ENCODE results near the gene SMAD3. TPM values are rescaled to one million over a fixed set of nuclear protein-coding genes. Genes with fewer than 3 reads are reported as not detected.

The SMAD3 gene
- total RNA-seq, 2 donors from 2014 or later: 30.6 to 45.4 TPM

DNA sequence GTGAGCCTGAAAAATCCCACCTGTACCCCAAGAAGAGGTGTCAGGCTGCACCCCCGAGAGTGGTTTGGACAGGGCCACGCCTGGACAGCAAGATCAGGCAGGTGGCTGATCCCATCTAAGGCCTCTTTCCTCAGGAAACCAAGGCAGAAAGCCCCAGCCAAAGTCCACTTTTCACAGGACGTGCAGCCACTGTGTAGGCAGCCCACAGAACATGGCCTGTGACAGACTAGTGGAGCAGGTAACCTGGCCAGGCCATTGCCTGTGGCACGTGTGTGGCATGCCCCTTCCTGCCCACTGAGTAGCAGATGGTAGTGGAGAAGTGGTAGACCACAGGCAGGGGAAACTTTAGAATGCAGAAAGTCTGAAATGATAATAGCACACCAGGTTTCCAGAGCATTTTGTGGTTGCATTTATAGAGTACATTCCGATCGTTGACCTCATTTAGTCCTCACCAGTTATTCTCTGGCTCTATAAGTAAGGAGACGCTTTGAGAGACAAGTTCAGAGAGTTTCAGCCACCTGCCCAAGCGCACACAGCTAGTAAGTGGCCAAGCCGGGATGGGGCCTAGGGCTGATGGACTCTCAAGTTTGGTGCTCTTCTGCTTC lies 120.3 kb downstream of the SMAD3 start:
- no peaks in the 10 kb centered on the region for H3K27me3 ChIP-seq (replicated peaks; ENCODE audit: insufficient read depth)
- H3K4me3 ChIP-seq: no peak overlapping the region
- peak; percentile 85 for DNase-seq (ENCODE audit: low spot score)
- H3K36me3 ChIP-seq: no peaks in the 10 kb centered on the region
- WGBS: 29% methylated on average over 9 of the region's 9 CpGs
- H3K4me1 ChIP-seq (replicated peaks): peaks cover 25% of the 10 kb centered on the region
- peak overlapping the region; percentile 71 to 84 for H3K27ac ChIP-seq
- TF ChIP-seq POLR2A (IDR thresholded peaks at IDR 0.05): no peak
- TF ChIP-seq POLR2AphosphoS5 (IDR thresholded peaks at IDR 0.05): peak; percentile 78
- intact Hi-C loops (cut with DNase I): loop anchor here (5.0 kb wide), 2 partner anchors 48 to 118 kb away; partner anchors contain the start of gene SMAD3
- no peaks in the 10 kb centered on the region for H3K9me3 ChIP-seq

DNA sequence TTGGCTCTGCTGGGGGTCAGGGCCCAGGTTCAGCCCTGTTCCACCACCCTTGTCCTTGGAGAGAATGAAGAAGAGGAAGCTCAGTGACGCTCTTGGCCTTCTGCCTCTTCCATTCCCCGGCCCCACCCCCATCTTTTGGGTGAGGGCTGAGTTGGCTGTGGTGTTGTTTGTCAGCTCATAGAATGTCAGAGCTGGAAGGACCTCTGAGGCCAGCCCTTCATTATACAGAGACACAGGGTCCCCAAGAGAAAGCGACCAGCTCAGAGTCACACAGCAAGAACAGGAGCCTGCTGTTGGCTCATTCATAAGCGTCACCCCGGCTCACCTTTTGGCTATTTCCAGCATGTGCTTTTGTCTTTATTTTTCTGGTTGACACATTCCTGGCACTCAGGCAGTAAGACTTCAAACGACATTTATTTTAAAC lies 120.8 kb downstream of the SMAD3 start:
- Histone ChIP-seq H3K27ac (peak overlapping the region; percentile 71 to 84), H3K4me3 (no peak overlapping the region), H3K9me3 (no peaks in the 10 kb centered on the region), H3K36me3 (no peaks in the 10 kb centered on the region), H3K4me1 (replicated peaks) (peaks cover 25% of the 10 kb centered on the region), H3K27me3 (replicated peaks; ENCODE audit: insufficient read depth) (no peaks in the 10 kb centered on the region)
- peak; percentile 72 for DNase-seq (ENCODE audit: low spot score)
- 15% methylated on average over 6 of the region's 6 CpGs for WGBS
- intact Hi-C loops (cut with DNase I): loop anchor here (5.0 kb wide), 2 partner anchors 49 to 119 kb away; partner anchors contain the start of gene SMAD3
- TF ChIP-seq POLR2AphosphoS5 (IDR thresholded peaks at IDR 0.05): peak; percentile 79
- TF ChIP-seq, protein P1, sequence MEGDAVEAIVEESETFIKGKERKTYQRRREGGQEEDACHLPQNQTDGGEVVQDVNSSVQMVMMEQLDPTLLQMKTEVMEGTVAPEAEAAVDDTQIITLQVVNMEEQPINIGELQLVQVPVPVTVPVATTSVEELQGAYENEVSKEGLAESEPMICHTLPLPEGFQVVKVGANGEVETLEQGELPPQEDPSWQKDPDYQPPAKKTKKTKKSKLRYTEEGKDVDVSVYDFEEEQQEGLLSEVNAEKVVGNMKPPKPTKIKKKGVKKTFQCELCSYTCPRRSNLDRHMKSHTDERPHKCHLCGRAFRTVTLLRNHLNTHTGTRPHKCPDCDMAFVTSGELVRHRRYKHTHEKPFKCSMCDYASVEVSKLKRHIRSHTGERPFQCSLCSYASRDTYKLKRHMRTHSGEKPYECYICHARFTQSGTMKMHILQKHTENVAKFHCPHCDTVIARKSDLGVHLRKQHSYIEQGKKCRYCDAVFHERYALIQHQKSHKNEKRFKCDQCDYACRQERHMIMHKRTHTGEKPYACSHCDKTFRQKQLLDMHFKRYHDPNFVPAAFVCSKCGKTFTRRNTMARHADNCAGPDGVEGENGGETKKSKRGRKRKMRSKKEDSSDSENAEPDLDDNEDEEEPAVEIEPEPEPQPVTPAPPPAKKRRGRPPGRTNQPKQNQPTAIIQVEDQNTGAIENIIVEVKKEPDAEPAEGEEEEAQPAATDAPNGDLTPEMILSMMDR (IDR thresholded peaks at IDR 0.05): no peak

DNA sequence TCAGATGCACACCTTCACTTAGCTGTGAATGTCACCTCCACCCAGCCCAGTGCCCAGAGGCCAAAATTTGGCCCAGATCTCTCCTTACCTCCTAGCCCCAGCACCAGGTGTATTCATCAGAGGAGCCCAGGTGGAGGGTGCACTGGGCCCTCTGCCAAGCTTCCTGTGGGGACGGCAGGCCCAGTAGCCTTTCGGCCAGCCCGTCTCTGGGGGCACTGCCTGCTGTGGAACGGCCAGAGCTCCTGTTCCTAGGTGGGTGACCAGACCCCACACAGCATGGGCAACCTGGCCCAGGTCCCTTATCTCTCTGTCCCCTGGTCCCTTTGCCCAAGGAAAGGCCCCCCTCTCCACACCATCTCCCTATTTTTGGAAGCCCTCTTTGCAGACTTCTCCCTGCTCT lies 121.3 kb downstream of the SMAD3 start:
- Histone ChIP-seq H3K27ac (peak overlapping the region; percentile 71 to 84), H3K4me3 (no peak overlapping the region), H3K27me3 (replicated peaks; ENCODE audit: insufficient read depth) (no peaks in the 10 kb centered on the region), H3K9me3 (no peaks in the 10 kb centered on the region), H3K4me1 (replicated peaks) (peaks cover 25% of the 10 kb centered on the region), H3K36me3 (no peaks in the 10 kb centered on the region)
- TF ChIP-seq POLR2AphosphoS5 (IDR thresholded peaks at IDR 0.05): no peak
- no peak for TF ChIP-seq POLR2A (IDR thresholded peaks at IDR 0.05)
- TF ChIP-seq, protein P1 (IDR thresholded peaks at IDR 0.05): no peak
- DNase-seq (ENCODE audit: low spot score): peak; percentile 39
- WGBS: 38% methylated on average over 4 of the region's 4 CpGs
- intact Hi-C loops (cut with DNase I): loop anchor here (5.0 kb wide), 2 partner anchors 49 to 119 kb away; partner anchors contain the start of gene SMAD3

DNA sequence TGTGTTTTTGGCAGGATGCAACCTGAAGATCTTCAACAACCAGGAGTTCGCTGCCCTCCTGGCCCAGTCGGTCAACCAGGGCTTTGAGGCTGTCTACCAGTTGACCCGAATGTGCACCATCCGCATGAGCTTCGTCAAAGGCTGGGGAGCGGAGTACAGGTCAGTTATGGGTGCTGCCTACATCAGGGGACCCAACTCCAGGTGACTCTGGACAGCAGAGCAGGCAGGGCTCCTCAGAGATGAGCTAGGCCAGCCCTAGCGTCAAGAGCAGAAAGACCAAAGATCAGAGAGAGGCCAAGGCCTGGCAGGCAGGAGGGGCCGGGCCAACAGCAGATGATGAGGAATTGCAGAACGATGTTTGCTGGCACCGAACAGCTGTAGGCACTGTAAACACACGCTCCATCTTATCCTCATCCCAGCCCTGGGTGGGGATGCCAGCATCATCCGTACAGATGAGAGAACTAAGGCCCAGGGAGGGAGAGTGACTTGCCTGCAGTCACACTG lies 122.0 kb downstream of the SMAD3 start:
- no peak for DNase-seq (ENCODE audit: low spot score)
- H3K4me3 ChIP-seq: no peak overlapping the region
- H3K36me3 ChIP-seq: no peaks in the 10 kb centered on the region
- no peak for TF ChIP-seq POLR2AphosphoS5 (IDR thresholded peaks at IDR 0.05)
- TF ChIP-seq, protein P1 (IDR thresholded peaks at IDR 0.05): no peak
- WGBS: 92% methylated on average over 12 of the region's 12 CpGs
- peaks cover 25% of the 10 kb centered on the region for H3K4me1 ChIP-seq (replicated peaks)
- H3K27me3 ChIP-seq (replicated peaks; ENCODE audit: insufficient read depth): no peaks in the 10 kb centered on the region
- no peaks in the 10 kb centered on the region for H3K9me3 ChIP-seq
- H3K27ac ChIP-seq: peak overlapping the region; percentile 71 to 84
- intact Hi-C loops (cut with DNase I): loop anchor here (5.0 kb wide), 2 partner anchors 50 to 120 kb away; partner anchors contain the start of gene SMAD3

DNA sequence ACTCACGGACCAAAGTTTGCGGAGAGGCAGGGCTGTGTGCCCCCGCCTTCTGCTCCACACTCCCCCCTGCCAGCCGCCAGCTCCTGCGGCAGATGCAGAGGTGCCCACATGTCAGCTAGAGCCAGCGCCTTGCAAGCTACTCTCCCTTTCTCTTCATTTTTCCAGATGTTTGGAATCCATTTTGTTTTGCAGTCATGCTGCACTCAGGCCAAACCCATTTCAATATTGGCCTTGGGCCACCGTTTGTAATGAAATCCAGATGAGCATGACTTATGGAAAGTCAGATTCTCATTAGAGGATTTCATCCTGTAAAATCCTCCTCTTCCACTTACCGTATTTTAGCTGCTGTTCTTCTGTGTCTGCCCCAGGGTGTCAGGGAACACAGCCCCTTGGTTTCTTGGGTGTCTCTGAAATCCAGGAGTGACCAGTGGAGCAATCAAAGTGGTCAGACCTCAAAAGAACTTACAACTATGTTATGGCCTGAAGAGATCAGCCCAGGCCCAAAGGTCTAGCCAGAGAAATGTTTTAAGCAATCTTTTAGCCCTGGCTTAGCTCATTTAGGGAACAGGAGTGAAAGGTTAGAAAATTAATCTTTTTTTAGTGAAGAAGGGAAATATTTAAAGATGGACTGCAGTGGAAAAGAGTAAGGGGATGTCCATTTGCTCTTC lies 123.3 kb downstream of the SMAD3 start:
- H3K9me3 ChIP-seq: no peaks in the 10 kb centered on the region
- H3K27ac ChIP-seq: peak overlapping the region; percentile 51 to 54
- peaks cover 25% of the 10 kb centered on the region for H3K4me1 ChIP-seq (replicated peaks)
- no peak overlapping the region for H3K4me3 ChIP-seq
- 71% methylated on average over 8 of the region's 8 CpGs for WGBS
- DNase-seq (ENCODE audit: low spot score): no peak
- TF ChIP-seq POLR2A (IDR thresholded peaks at IDR 0.05) (no peak), POLR2AphosphoS5 (IDR thresholded peaks at IDR 0.05) (peak; percentile 26)
- TF ChIP-seq, protein P1 (IDR thresholded peaks at IDR 0.05): no peak
- intact Hi-C loops (cut with DNase I): loop anchor here (5.0 kb wide), 2 partner anchors 51 to 121 kb away; partner anchors contain the start of gene SMAD3
- no peaks in the 10 kb centered on the region for H3K36me3 ChIP-seq
- no peaks in the 10 kb centered on the region for H3K27me3 ChIP-seq (replicated peaks; ENCODE audit: insufficient read depth)

Data from prostate gland (tissue), 2 donors.